ENCODE measurements around the gene GNAS. TPM values are rescaled to one million over a fixed set of nuclear protein-coding genes. Genes with fewer than 3 reads are reported as not detected.

The GNAS gene
- total RNA-seq, 1 donor: 474 TPM

DNA sequence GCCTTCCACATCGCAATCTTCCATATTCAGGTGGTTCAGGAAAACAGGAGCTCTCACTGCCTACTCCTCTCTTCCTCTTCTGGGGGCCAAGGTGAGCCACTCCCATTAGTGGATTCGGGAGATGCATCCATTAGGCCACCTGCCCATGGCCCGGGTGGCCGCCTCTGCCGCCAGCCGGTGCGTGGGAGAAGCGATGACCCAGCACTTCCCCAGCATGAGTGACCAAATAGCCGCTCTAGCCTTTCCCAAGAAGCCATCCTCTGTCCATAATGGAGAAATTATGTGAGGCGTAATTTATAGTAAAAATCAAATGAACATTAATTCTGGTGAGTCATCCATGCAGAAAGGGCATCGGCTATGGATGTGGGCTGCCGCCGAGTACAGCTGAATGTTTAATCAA, 41.2 kb upstream of the GNAS start:
- no peak for DNase-seq (ENCODE audit: low read depth)
- no peak for TF ChIP-seq CTCF (IDR thresholded peaks at IDR 0.05; ENCODE audit: insufficient read depth, low read length)
- no peak overlapping the region for H3K4me3 ChIP-seq (ENCODE audit: low read depth, low read length)

DNA sequence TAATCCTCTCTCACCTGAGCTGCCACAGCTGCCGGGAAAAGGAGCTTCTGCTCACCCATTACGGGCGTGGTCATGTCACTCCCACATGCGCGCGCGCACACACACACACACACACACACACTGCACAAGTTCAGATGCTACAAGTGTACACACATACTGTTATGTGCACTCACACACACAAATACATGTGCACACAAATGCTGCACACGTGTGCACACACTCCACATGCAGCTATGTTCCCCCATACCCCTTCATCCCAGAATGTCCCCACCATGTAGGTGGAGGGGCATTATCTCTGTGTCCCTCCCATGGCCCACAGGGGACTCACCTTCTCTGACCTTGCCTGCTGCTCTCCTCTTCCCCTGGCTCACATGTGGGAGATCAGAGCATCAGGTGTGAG, 39.1 kb upstream of the GNAS start:
- TF ChIP-seq CTCF (IDR thresholded peaks at IDR 0.05; ENCODE audit: insufficient read depth, low read length): no peak
- H3K4me3 ChIP-seq (ENCODE audit: low read depth, low read length): no peak overlapping the region
- no peak for DNase-seq (ENCODE audit: low read depth)

GRCh38 chr20:58815448-58815847, 37.1 kb upstream of the GNAS start:
- no peak for TF ChIP-seq CTCF (IDR thresholded peaks at IDR 0.05; ENCODE audit: insufficient read depth, low read length)
- no peak for DNase-seq (ENCODE audit: low read depth)
- H3K4me3 ChIP-seq (ENCODE audit: low read depth, low read length): no peak overlapping the region

GRCh38 chr20:58816051-58816450, 36.5 kb upstream of the GNAS start:
- no peak overlapping the region for H3K4me3 ChIP-seq (ENCODE audit: low read depth, low read length)
- no peak for TF ChIP-seq CTCF (IDR thresholded peaks at IDR 0.05; ENCODE audit: insufficient read depth, low read length)
- DNase-seq (ENCODE audit: low read depth): no peak

DNA sequence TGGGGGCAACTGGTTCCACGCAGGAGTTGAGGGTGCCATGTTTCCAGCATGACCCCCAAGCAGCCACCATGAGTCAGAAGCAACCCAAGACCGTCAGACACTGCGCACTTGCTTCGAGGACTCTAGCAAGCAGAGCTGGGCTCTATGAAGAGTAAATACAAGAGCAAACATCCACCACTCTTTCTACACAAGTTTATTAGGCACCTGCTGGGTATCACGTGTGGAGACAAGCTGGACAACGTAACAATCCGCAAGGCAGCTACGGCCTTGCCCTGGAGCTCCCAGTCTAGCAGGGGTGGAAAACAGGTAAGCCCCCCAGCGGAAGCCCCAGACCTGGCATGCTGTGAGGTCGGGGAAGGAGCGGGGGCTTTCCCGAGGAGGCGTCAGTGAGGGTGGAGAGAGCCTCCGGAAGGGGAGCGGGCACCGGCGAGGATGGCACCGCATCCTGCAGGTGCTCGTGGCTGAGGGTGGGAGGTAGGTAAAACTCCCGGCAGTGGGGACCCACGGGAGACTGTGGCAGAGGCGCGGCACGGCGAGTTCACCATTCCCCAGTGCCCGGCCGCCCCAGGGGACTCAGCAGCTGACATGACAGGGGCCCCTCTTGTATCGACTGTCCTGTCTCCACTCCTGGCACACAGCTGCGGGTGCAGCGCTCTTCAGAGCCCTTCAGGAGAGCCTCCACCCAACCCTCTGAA, 35.4 kb upstream of the GNAS start:
- no peak for DNase-seq (ENCODE audit: low read depth)
- TF ChIP-seq CTCF (IDR thresholded peaks at IDR 0.05; ENCODE audit: insufficient read depth, low read length): no peak
- no peak overlapping the region for H3K4me3 ChIP-seq (ENCODE audit: low read depth, low read length)

GRCh38 chr20:58817748-58818147, 34.8 kb upstream of the GNAS start:
- no peak for DNase-seq (ENCODE audit: low read depth)
- no peak overlapping the region for H3K4me3 ChIP-seq (ENCODE audit: low read depth, low read length)
- TF ChIP-seq CTCF (IDR thresholded peaks at IDR 0.05; ENCODE audit: insufficient read depth, low read length): no peak

All from fibroblast of the aortic adventitia (primary cell).